MM.1S (cell line): ENCODE measurements around the gene NUDT14.

Experiments used
- DNase-seq: peaks from one replicate; pipeline ENCODE4 v3.0.0-alpha.2; 2015
- H2AFZ ChIP-seq: fragments of 300-600 bp; sonication (generic); 2 replicates; pipeline ENCODE4 v1.6.0; 2016; ENCODE audit warnings: antibody characterized with exemption, low read length
- H3F3A ChIP-seq: fragments of 300-600 bp; sonication (generic); 2 replicates; pipeline ENCODE4 v1.6.1; 2016; ENCODE audit warnings: mild to moderate bottlenecking, antibody characterized with exemption, low read length, moderate library complexity, mixed read lengths; ENCODE audit not compliant: insufficient read depth
- H3K27ac ChIP-seq: fragments of 300-600 bp; sonication (generic); 2 replicates; pipeline ENCODE4 v1.5.1; 2016; ENCODE audit warnings: mild to moderate bottlenecking, low read length
- H3K27me3 ChIP-seq: fragments of 300-600 bp; sonication (generic); replicated peaks from 2 replicates; pipeline ENCODE4 v1.6.0; 2016; ENCODE audit warnings: low read length; ENCODE audit not compliant: insufficient read depth
- H3K36me3 ChIP-seq: fragments of 300-600 bp; sonication (generic); replicated peaks from 2 replicates; pipeline ENCODE4 v1.6.1; 2016; ENCODE audit warnings: mild to moderate bottlenecking, low read length, mixed read lengths; ENCODE audit not compliant: insufficient read depth
- H3K4me1 ChIP-seq: fragments of 300-600 bp; sonication (generic); 2 replicates; pipeline ENCODE4 v1.6.1; 2016; ENCODE audit warnings: low read length, mixed read lengths
- H3K4me2 ChIP-seq: fragments of 300-600 bp; sonication (generic); 2 replicates; pipeline ENCODE4 v1.6.0; 2016; ENCODE audit warnings: low read depth, low read length
- H3K4me3 ChIP-seq: fragments of 300-600 bp; sonication (generic); 2 replicates; pipeline ENCODE4 v1.5.1; 2016; ENCODE audit warnings: low read length, mixed read lengths
- H3K79me2 ChIP-seq: fragments of 300-600 bp; sonication (generic); 2 replicates; pipeline ENCODE4 v1.6.1; 2016; ENCODE audit warnings: mixed run types, low read length, mixed read lengths
- H3K9ac ChIP-seq: fragments of 300-600 bp; sonication (generic); 2 replicates; pipeline ENCODE4 v1.6.1; 2016; ENCODE audit warnings: low read length, mixed read lengths
- H3K9me2 ChIP-seq: fragments of 300-600 bp; sonication (generic); replicated peaks from 2 replicates; pipeline ENCODE4 v1.6.1; 2016; ENCODE audit warnings: mild to moderate bottlenecking, low read length, mixed read lengths; ENCODE audit not compliant: insufficient read depth
- H3K9me3 ChIP-seq: fragments of 300-600 bp; sonication (generic); replicated peaks from 2 replicates; pipeline ENCODE4 v1.6.1; 2016; ENCODE audit warnings: mild to moderate bottlenecking, low read length, mixed read lengths; ENCODE audit not compliant: insufficient read depth
- H4K20me1 ChIP-seq: fragments of 300-600 bp; sonication (generic); 2 replicates; pipeline ENCODE4 v1.6.1; 2016; ENCODE audit warnings: mild to moderate bottlenecking, low read length, moderate library complexity, mixed read lengths; ENCODE audit not compliant: insufficient read depth
- EZH2 ChIP-seq: fragments of 300-600 bp; sonication (generic); optimal IDR thresholded peaks from 2 replicates; pipeline ENCODE3; 2017; ENCODE audit warnings: low read depth, mild to moderate bottlenecking, antibody characterized with exemption, low read length, mixed read lengths
- EZH2phosphoT487 ChIP-seq: fragments of 300-600 bp; sonication (generic); IDR thresholded peaks from 2 replicates; pipeline ENCODE4 v1.6.1; 2018; ENCODE audit warnings: antibody characterized with exemption, low read length
- TF ChIP-seq, protein P1 (sequence below): fragments of 300-600 bp; sonication (generic); IDR thresholded peaks from 2 replicates; pipeline ENCODE4 v1.5.1; 2016; ENCODE audit warnings: antibody characterized with exemption, low read length, mixed read lengths

Gene NUDT14

DNA sequence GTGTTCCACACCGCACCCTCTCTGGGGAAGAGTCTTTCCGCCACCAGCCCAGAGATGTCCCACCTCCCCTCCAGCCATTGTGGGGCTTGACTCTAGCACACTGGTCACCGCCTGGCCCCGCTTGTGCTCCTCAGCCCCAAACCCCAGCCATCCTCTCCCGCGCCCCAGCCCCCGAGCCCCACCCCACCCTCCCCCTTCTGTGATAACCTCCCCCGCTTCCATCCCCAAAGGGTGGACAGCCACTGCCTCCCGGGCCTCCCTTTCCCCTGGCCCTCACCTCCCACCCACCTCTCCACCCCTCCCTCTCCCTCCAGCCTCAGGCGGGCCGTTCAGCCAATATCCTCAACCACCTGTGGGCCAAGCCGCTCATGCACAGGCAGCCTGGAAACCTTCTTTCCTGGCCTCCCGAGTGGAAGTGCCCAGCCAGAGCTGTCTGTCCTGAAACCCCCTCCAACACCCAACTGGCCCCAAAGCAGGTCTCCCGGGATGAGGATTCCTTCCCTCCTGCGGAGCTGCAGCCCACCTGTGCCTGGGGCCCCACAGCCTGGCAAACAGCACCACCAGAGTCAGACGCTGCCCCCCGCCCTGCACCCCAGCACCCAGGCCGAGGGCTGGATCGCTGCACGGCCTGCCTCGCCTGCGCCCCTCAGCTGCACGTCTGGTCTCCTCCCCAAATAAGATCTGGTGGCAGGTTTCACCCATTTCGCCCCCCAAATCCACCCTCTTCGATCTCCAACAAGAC lies 27.1 kb upstream of the NUDT14 start:
- Histone ChIP-seq H3K4me1 (no peaks in the 10 kb centered on the region), H2AFZ (no peak overlapping the region), H3K4me2 (no peak overlapping the region), H3F3A (no peaks in the 10 kb centered on the region), H3K9me3 (no peaks in the 10 kb centered on the region), H3K9me2 (no peaks in the 10 kb centered on the region), H3K27ac (no peak overlapping the region), H3K79me2 (no peaks in the 10 kb centered on the region), H3K4me3 (no peak overlapping the region), H3K9ac (no peak overlapping the region), H4K20me1 (no peaks in the 10 kb centered on the region), H3K36me3 (no peaks in the 10 kb centered on the region), H3K27me3 (no peaks in the 10 kb centered on the region)
- no peak for DNase-seq
- no peak for TF ChIP-seq EZH2phosphoT487

DNA sequence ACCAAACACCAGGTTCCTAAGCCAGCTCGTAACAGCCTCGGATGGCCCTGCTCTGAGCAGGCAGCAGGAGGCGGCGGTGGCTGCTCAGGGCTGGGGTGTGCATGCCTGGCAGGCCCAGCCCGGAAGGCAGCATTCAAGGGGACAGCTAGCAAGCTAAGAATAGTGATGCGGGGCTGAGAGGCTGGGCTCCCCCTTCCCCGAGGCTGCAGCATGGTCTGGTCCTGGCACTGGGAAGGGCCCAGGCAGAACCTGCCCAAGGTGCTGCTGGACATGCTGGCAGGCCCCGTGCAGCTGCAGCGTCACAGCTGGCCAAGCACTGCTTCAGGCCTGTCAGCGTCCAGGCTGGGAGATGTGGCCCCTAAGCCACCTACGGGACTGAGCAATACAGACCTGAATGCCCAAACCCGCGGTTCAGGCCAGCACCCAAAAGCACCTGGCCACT lies 26.4 kb upstream of the NUDT14 start:
- no peaks in the 10 kb centered on the region for H4K20me1 ChIP-seq

DNA sequence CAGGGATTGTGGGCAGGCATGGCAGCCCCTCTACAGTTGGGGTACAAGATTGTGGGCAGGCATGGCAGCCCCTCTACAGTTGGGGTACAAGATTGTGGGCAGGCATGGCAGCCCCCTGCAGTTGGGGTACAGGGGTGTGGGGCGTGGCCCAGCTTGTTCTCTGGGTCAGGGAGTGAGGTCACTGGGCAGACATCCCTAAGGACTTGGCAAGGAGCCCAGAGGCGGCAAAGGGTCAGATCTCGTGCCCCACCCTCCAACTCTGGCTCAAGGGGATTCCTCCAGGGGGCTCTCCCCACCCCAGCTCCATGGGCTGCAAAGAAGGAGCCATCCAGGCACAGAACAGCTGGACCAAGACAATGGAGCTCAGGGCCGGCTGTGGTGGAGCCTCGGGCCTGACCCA lies 25.8 kb upstream of the NUDT14 start:
- Histone ChIP-seq H3K9ac (no peak overlapping the region), H3F3A (no peaks in the 10 kb centered on the region), H3K4me2 (no peak overlapping the region), H3K36me3 (no peaks in the 10 kb centered on the region), H4K20me1 (no peaks in the 10 kb centered on the region), H3K79me2 (no peaks in the 10 kb centered on the region), H3K27me3 (peaks cover 8% of the 10 kb centered on the region), H3K9me3 (no peaks in the 10 kb centered on the region), H3K4me3 (no peak overlapping the region), H3K9me2 (no peaks in the 10 kb centered on the region), H2AFZ (no peak overlapping the region), H3K27ac (no peak overlapping the region), H3K4me1 (no peaks in the 10 kb centered on the region)
- DNase-seq, result no peak
- TF ChIP-seq EZH2phosphoT487 (no peak), EZH2 (no peak)
- TF ChIP-seq, protein P1, sequence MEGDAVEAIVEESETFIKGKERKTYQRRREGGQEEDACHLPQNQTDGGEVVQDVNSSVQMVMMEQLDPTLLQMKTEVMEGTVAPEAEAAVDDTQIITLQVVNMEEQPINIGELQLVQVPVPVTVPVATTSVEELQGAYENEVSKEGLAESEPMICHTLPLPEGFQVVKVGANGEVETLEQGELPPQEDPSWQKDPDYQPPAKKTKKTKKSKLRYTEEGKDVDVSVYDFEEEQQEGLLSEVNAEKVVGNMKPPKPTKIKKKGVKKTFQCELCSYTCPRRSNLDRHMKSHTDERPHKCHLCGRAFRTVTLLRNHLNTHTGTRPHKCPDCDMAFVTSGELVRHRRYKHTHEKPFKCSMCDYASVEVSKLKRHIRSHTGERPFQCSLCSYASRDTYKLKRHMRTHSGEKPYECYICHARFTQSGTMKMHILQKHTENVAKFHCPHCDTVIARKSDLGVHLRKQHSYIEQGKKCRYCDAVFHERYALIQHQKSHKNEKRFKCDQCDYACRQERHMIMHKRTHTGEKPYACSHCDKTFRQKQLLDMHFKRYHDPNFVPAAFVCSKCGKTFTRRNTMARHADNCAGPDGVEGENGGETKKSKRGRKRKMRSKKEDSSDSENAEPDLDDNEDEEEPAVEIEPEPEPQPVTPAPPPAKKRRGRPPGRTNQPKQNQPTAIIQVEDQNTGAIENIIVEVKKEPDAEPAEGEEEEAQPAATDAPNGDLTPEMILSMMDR, result no peak

More for the DNA sequence above, 26.4 kb upstream of the NUDT14 start:
- DNase-seq, result no peak
- TF ChIP-seq, protein P1, result no peak
- no peak for TF ChIP-seq EZH2
- TF ChIP-seq EZH2phosphoT487, result no peak
- Histone ChIP-seq H3K27ac (no peak overlapping the region), H3F3A (no peaks in the 10 kb centered on the region), H3K9ac (no peak overlapping the region), H3K27me3 (peaks cover 1% of the 10 kb centered on the region; the same call in 1 of the 2 replicates), H3K4me1 (no peaks in the 10 kb centered on the region), H3K9me2 (no peaks in the 10 kb centered on the region), H3K4me2 (no peak overlapping the region), H3K36me3 (no peaks in the 10 kb centered on the region), H2AFZ (no peak overlapping the region), H3K9me3 (no peaks in the 10 kb centered on the region), H3K79me2 (no peaks in the 10 kb centered on the region), H3K4me3 (no peak overlapping the region)

DNA sequence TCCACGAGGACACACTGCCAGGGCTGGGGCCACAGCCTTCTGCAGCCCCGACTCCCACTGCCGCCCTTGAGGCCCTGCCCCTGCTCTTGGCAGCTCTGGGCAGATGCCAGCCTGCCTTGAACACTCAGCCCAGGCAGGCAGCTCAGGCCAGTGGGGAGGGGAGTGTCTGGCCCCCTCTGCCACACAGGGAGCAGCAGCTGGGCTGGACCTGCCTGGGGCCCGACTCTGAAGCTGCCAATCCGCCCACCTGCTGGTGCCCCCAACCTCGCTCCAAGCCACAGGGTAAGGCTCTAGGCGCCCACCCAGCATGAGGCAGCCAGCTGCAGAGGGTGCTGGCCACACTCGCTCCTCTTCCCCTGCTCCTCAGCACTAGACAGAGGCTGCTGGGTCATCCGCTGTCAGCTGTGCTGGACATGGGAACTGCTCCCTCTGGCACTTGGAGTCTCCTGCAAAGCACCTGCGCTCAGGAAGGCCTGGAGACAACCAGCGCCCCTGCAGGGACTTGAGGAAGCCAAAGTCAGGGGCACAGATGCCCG lies 24.6 kb upstream of the NUDT14 start:
- Histone ChIP-seq H3K27me3 (peaks cover 15% of the 10 kb centered on the region), H3K4me1 (no peaks in the 10 kb centered on the region), H3K36me3 (no peaks in the 10 kb centered on the region), H4K20me1 (no peaks in the 10 kb centered on the region), H3K4me2 (no peak overlapping the region), H3K79me2 (no peaks in the 10 kb centered on the region), H3F3A (no peaks in the 10 kb centered on the region), H3K9me2 (no peaks in the 10 kb centered on the region), H3K4me3 (no peak overlapping the region), H3K27ac (no peak overlapping the region), H3K9me3 (no peaks in the 10 kb centered on the region), H2AFZ (no peak overlapping the region), H3K9ac (no peak overlapping the region)
- TF ChIP-seq EZH2phosphoT487 (no peak), EZH2 (no peak)
- TF ChIP-seq, protein P1, result no peak
- no peak for DNase-seq
